Measurements from ENCODE around the gene NCAPD2. TPM values are rescaled to one million over a fixed set of nuclear protein-coding genes. Genes with fewer than 3 reads are reported as not detected.
"Not testable (repeated sequence)": the region's sequence is repeated elsewhere in the genome, so short reads cannot be mapped to it uniquely, and the experiment has no call there.

The NCAPD2 gene
- total RNA-seq, 2 experiments from 2014 or later: 195 to 201 TPM

DNA sequence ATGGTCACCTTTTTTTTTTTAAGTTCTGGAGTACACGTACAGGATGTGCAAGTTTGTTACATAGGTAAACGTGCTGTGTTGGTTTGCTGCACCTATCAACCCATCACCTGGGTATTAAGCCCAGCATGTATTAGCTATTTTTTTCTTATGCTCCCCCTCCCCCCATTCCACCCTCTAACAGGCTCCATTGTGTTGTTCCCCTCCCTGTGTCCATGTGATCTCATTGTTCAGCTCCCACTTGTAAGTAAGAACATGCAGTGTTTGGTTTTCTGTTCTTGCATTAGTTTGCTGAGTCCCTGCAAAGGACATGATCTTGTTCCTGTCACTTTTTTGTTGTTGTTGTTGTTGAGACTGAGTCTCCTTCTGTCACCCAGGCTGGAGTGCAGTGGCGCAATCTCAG lies 3.4 kb downstream of the NCAPD2 start:
- peaks cover 43% of the 10 kb centered on the region for H3K36me3 Mint-ChIP-seq (ENCODE audit: low read depth)
- H3K27ac Mint-ChIP-seq: peak overlapping the region; percentile 24
- not testable (repeated sequence) for H3K27me3 Mint-ChIP-seq (ENCODE audit: low read depth); DNase-seq; H3K9me3 Mint-ChIP-seq (ENCODE audit: insufficient read depth); ATAC-seq
- CTCF ChIA-PET: interaction anchor here (1.4 kb wide), 1 partner anchor 40 kb away, joined by 5 read pairs; no protein-coding TSS in a partner anchor
- H3K4me1 Mint-ChIP-seq (ENCODE audit: low read depth): peaks cover 26% of the 10 kb centered on the region
- H3K4me3 Mint-ChIP-seq: peak overlapping the region; percentile 12
- POLR2A ChIA-PET: interaction anchor here (1.3 kb wide), 1 partner anchor 27 kb away, joined by 4 read pairs; the partner anchor contains the start of gene VAMP1

DNA sequence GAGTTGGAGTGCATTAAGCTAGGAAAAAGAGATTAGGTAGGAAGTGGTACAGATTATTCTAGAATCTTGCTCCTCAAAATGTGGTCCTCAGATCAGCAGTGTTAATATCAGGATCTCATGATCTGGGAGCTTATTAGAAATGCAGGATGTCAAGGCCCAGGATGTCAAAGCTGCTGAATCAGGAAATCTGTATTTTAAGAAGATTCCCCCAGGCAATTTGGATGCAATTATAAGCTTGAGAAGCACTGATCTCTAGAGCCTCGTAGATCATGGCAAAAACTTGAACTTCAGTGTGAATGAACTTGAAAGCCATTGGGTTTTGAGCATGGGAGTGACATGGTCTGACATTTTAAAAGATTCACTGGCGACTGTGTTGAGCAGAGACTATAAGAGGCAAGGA lies 6.6 kb downstream of the NCAPD2 start:
- no peak for ATAC-seq
- DNase-seq: no peak
- H3K27ac Mint-ChIP-seq: no peak overlapping the region
- no peaks in the 10 kb centered on the region for H3K27me3 Mint-ChIP-seq (ENCODE audit: low read depth)
- H3K36me3 Mint-ChIP-seq (ENCODE audit: low read depth): peaks cover 43% of the 10 kb centered on the region
- peaks cover 18% of the 10 kb centered on the region for H3K4me1 Mint-ChIP-seq (ENCODE audit: low read depth)
- no peak overlapping the region for H3K4me3 Mint-ChIP-seq
- no peaks in the 10 kb centered on the region for H3K9me3 Mint-ChIP-seq (ENCODE audit: insufficient read depth)
- POLR2A ChIA-PET: interaction anchor here (0.5 to 1.1 kb wide), 3 partner anchors 30 to 1592 kb away, joined by 3 read pairs; partner anchors contain the start of gene VAMP1
- CTCF ChIA-PET: interaction anchor here (1.3 to 1.9 kb wide), 3 partner anchors 9 to 77 kb away, joined by 3 to 6 read pairs (median 4); no protein-coding TSS in a partner anchor

DNA sequence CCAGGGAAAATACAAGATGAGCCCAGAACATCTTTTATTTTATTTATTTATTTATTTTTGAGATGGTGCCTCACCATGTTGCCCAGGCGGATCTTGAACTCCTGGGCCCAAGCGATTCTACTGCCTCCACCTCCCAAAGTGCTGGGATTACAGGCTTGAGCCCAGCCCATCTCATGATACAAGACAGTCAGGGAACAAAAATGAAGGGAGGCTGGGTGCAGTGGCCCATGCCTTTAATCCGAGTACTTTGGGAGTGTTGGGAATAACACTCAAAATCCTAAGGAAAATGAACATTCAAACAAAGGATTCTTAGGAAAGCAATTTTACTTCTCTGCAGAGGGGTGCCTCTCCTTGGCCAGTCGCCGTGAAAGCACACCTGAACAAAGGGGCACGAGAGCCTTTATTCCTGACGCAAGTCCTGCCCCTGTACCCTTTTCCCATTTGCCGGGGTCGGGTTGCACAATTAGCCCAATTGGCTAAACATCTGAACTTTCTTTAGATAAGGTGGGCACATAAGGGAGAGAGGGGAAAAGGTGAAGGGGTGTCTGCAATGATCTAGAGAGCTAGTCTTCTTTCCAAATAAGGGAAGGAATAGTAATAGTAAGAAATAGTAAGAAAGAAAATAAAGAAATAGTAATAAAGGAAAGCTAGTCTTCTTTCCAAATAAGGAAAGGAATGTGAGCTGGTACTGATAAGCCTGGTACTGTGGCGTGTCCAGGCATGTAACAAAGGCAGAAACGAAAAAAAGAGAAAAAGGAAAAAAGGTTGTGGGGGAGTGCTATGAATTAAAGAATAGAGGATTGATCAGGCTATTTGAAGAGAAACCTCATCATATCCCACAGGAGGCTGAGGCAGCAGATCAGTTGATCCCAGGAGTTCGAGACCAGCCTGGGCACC lies 13.4 kb downstream of the NCAPD2 start:
- Mint-ChIP-seq H3K27ac (peak overlapping the region; percentile 66), H3K4me3 (no peak overlapping the region), H3K36me3 (ENCODE audit: low read depth) (peaks cover 47% of the 10 kb centered on the region), H3K27me3 (ENCODE audit: low read depth) (no peaks in the 10 kb centered on the region), H3K4me1 (ENCODE audit: low read depth) (peaks cover 6% of the 10 kb centered on the region), H3K9me3 (ENCODE audit: insufficient read depth) (no peaks in the 10 kb centered on the region)
- no peak for ATAC-seq
- CTCF ChIA-PET: no interaction called here
- no peak for DNase-seq
- POLR2A ChIA-PET: interaction anchor here (1.0 kb wide), 1 partner anchor 11 kb away, joined by 4 read pairs; no protein-coding TSS in a partner anchor

DNA sequence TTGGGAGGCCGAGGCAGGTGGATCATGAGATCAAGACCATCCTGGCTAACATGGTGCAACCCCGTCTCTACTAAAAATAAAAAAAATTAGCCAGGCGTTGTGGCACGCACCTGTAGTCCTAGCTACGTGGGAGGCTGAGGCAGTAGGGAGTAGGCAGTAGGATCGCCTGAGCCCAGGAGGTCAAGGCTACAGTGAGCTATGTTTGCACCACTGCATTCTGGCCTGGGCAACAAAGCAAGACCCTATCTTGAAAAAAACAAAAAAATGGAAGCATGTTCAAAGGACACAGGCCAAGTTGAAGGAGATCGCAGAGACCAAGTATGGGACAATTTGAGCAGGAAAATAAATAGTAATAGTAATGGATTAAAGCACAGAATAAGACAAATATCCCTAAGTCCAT lies 14.2 kb downstream of the NCAPD2 start:
- DNase-seq: no peak
- no peak overlapping the region for H3K4me3 Mint-ChIP-seq
- no peaks in the 10 kb centered on the region for H3K27me3 Mint-ChIP-seq (ENCODE audit: low read depth)
- no peak for ATAC-seq
- H3K27ac Mint-ChIP-seq: peak overlapping the region; percentile 53
- peaks cover 6% of the 10 kb centered on the region for H3K4me1 Mint-ChIP-seq (ENCODE audit: low read depth)
- ChIA-PET CTCF (no interaction called here), POLR2A (no interaction called here)
- H3K36me3 Mint-ChIP-seq (ENCODE audit: low read depth): peaks cover 52% of the 10 kb centered on the region
- no peaks in the 10 kb centered on the region for H3K9me3 Mint-ChIP-seq (ENCODE audit: insufficient read depth)

DNA sequence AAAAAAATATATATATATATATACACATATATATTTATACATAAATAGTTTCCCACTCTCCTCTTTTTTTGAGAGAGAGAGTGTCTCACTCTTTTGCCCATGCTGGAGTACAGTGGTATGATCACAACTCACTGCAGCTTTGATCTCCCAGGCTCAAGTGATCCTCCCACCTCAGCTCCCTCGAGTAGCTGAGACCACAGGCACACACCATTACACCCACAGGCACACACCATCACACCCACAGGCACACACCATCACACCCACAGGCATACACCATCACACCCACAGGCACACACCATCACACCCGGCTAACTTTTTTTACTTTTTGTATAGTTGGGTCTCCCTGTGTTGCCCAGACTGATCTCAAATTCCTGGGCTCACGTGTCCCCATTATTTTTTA lies 26.3 kb downstream of the NCAPD2 start:
- Mint-ChIP-seq H3K27ac (peak overlapping the region; percentile 73), H3K27me3 (ENCODE audit: low read depth) (no peaks in the 10 kb centered on the region), H3K4me1 (ENCODE audit: low read depth) (peaks cover 3% of the 10 kb centered on the region), H3K36me3 (ENCODE audit: low read depth) (peaks cover 78% of the 10 kb centered on the region), H3K4me3 (no peak overlapping the region), H3K9me3 (ENCODE audit: insufficient read depth) (no peaks in the 10 kb centered on the region)
- DNase-seq (no peak), ATAC-seq (no peak)
- POLR2A ChIA-PET: no interaction called here
- CTCF ChIA-PET: interaction anchor here (0.6 kb wide), 1 partner anchor 27 kb away, joined by 3 read pairs; the partner anchor contains the start of gene MRPL51

DNA sequence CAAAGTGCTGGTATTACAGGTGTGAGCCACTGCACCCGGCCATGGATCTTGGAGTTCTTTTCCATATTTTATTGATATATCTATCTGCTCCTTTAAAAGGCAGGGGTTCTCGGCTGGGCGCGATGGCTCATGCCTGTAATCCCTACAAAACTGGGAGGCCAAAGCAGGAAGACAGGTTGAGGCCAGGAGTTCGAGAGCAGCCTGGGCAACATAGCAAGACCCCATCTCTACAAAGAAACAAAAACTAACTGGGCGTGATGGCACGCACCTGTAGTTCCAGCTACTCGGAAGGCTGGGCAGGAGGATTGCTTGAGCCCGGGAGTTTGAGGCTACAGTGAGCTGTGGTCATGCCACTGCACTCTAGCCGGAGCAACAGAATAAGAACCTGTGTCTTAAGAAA lies 28.3 kb downstream of the NCAPD2 start:
- Mint-ChIP-seq H3K27ac (peak overlapping the region; percentile 55), H3K36me3 (ENCODE audit: low read depth) (peaks cover 79% of the 10 kb centered on the region), H3K27me3 (ENCODE audit: low read depth) (no peaks in the 10 kb centered on the region), H3K4me1 (ENCODE audit: low read depth) (peaks cover 3% of the 10 kb centered on the region), H3K9me3 (ENCODE audit: insufficient read depth) (no peaks in the 10 kb centered on the region), H3K4me3 (no peak overlapping the region)
- ATAC-seq (no peak), DNase-seq (no peak)
- ChIA-PET CTCF (no interaction called here), POLR2A (interaction anchor here (0.6 to 2.0 kb wide), 2 partner anchors 10 to 98 kb away, joined by 3 to 5 read pairs; no protein-coding TSS in a partner anchor)

DNA sequence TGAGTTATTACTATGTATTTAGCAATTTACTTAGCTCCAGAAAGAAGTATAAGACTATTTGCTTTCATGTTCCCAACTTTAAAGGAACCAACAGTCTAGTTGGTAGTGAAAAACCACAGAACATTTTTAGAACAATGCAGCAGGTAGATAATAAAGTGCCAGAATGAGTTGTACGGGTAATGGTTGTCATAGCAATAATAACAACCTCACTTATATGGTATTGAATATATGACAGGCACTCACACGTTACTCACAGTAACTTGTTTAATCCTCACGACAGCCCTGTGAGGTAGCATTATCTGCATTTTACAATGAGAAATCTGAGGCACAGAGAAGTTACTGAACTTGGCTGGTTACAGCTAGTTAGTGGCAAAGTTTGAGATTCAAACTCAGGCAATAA lies 29.8 kb downstream of the NCAPD2 start:
- peaks cover 3% of the 10 kb centered on the region for H3K4me1 Mint-ChIP-seq (ENCODE audit: low read depth)
- H3K9me3 Mint-ChIP-seq (ENCODE audit: insufficient read depth): no peaks in the 10 kb centered on the region
- H3K4me3 Mint-ChIP-seq: no peak overlapping the region
- H3K27me3 Mint-ChIP-seq (ENCODE audit: low read depth): no peaks in the 10 kb centered on the region
- ChIA-PET CTCF (interaction anchor here (1.0 to 1.1 kb wide), 2 partner anchors 14 to 15 kb away, joined by 3 to 4 read pairs; no protein-coding TSS in a partner anchor), POLR2A (interaction anchor here (1.0 to 2.0 kb wide), 2 partner anchors 9 to 10 kb away, joined by 3 to 5 read pairs; no protein-coding TSS in a partner anchor)
- peak overlapping the region; percentile 56 for H3K27ac Mint-ChIP-seq
- ATAC-seq: no peak
- no peak for DNase-seq
- H3K36me3 Mint-ChIP-seq (ENCODE audit: low read depth): peaks cover 83% of the 10 kb centered on the region

DNA sequence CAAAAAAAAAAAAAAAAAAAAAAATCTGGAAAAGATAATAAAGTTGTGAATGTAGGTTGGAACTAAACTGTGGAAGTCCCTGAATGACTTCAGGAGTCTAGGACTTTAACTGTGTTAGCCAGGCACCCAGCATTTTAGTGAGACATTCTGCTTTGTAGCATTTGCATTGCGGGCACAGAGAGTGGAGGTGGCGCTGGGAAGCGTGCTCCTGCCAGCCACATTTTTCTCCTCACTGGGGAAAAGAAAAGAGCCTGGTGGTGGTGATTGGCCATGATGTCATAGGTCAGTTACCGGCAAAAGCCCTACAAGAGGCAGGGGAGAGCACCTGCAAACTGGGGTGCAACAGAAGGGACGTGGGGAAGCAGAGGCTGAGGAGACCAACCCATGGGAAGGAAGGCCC lies 30.7 kb downstream of the NCAPD2 start:
- CTCF ChIA-PET: interaction anchor here (1.1 kb wide), 1 partner anchor 14 kb away, joined by 3 read pairs; no protein-coding TSS in a partner anchor
- DNase-seq (no peak), ATAC-seq (no peak)
- POLR2A ChIA-PET: no interaction called here
- Mint-ChIP-seq H3K27me3 (ENCODE audit: low read depth) (no peaks in the 10 kb centered on the region), H3K36me3 (ENCODE audit: low read depth) (peaks cover 85% of the 10 kb centered on the region), H3K4me1 (ENCODE audit: low read depth) (peaks cover 3% of the 10 kb centered on the region), H3K27ac (peak overlapping the region; percentile 8), H3K9me3 (ENCODE audit: insufficient read depth) (no peaks in the 10 kb centered on the region), H3K4me3 (no peak overlapping the region)

DNA sequence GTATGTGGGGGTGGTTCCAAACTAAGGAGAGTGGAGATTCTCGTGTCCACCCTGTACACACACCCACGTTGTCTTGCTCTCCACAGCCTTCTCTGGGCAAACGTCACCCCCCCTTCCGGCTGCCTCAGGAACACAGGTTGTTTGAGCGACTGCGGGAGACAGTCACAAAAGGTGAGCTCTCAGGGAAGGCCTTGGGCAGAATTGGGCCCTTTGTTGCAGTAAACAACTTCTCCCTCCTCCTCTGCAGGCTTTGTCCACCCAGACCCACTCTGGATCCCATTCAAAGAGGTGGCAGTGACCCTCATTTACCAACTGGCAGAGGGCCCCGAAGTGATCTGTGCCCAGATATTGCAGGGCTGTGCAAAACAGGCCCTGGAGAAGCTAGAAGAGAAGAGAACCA lies 32.3 kb downstream of the NCAPD2 start:
- CTCF ChIA-PET: interaction anchor here (2.0 kb wide), 1 partner anchor 12 kb away, joined by 5 read pairs; no protein-coding TSS in a partner anchor
- H3K4me3 Mint-ChIP-seq: no peak overlapping the region
- POLR2A ChIA-PET: interaction anchor here (1.2 kb wide), 1 partner anchor 8 kb away, joined by 3 read pairs; the partner anchor contains the start of gene GAPDH
- H3K9me3 Mint-ChIP-seq (ENCODE audit: insufficient read depth): no peaks in the 10 kb centered on the region
- no peak for DNase-seq
- H3K27me3 Mint-ChIP-seq (ENCODE audit: low read depth): no peaks in the 10 kb centered on the region
- no peak overlapping the region for H3K27ac Mint-ChIP-seq
- no peak for ATAC-seq
- peaks cover 11% of the 10 kb centered on the region for H3K4me1 Mint-ChIP-seq (ENCODE audit: low read depth)
- H3K36me3 Mint-ChIP-seq (ENCODE audit: low read depth): peaks cover 90% of the 10 kb centered on the region

DNA sequence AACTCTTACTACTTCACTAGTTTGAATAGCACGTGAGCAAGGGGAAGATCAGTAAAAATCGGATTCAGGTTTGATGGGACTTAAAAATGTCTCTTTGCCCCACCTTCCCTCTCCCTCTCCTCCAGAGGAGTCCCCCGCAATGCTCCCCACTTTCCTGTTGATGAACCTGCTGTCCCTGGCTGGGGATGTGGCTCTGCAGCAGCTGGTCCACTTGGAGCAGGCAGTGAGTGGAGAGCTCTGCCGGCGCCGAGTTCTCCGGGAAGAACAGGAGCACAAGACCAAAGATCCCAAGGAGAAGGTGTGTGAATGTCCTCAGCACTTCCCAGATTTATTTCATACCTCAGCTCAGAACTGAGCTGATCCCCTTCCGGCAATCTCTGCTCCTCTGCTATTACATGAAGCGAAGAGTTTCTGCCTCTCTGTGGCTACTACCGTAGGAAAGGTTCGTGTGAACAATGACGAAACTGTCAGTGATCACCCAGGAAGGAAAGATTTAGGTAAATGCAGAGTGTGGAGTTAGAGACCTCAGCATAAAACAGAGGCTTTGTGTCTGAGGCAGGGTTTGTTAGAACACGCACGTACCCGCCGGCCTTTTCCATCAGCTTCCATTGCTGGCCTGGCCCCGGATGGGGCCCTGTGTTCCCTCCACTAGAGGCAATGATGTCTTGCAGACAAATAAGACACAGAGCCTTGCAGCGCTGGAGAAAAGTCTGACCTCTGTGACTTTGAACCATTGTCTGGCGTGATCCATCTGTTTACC lies 33.0 kb downstream of the NCAPD2 start:
- Mint-ChIP-seq H3K27me3 (ENCODE audit: low read depth) (no peaks in the 10 kb centered on the region), H3K4me1 (ENCODE audit: low read depth) (peaks cover 15% of the 10 kb centered on the region), H3K27ac (no peak overlapping the region), H3K4me3 (no peak overlapping the region), H3K36me3 (ENCODE audit: low read depth) (peaks cover 88% of the 10 kb centered on the region), H3K9me3 (ENCODE audit: insufficient read depth) (no peaks in the 10 kb centered on the region)
- ChIA-PET POLR2A (no interaction called here), CTCF (interaction anchor here (2.0 kb wide), 1 partner anchor 11 kb away, joined by 5 read pairs; no protein-coding TSS in a partner anchor)
- ATAC-seq (no peak), DNase-seq (no peak)

GRCh38 chr12:6527711-6528110 lies 33.8 kb downstream of the NCAPD2 start:
- H3K4me1 Mint-ChIP-seq (ENCODE audit: low read depth): peaks cover 22% of the 10 kb centered on the region
- ChIA-PET POLR2A (interaction anchor here (1.1 kb wide), 1 partner anchor 11 kb away, joined by 3 read pairs; no protein-coding TSS in a partner anchor), CTCF (interaction anchor here (0.7 kb wide), 1 partner anchor 10 kb away, joined by 4 read pairs; no protein-coding TSS in a partner anchor)
- peaks cover 88% of the 10 kb centered on the region for H3K36me3 Mint-ChIP-seq (ENCODE audit: low read depth)
- no peak for DNase-seq
- no peaks in the 10 kb centered on the region for H3K9me3 Mint-ChIP-seq (ENCODE audit: insufficient read depth)
- ATAC-seq: no peak
- no peaks in the 10 kb centered on the region for H3K27me3 Mint-ChIP-seq (ENCODE audit: low read depth)
- H3K27ac Mint-ChIP-seq: no peak overlapping the region
- H3K4me3 Mint-ChIP-seq: no peak overlapping the region
